ELR (cell line): ENCODE data around the gene SDK2.
A peak's percentile ranks its signal among the peaks of the same experiment; 100 is the strongest.

Experiments used
- DNase-seq: peaks from one replicate; pipeline ENCODE4 v3.0.0-alpha.2; 2015; ENCODE audit warnings: low read depth

The SDK2 gene

GRCh38 chr17:73419051-73419450 is 225.2 kb downstream of the SDK2 start:
- DNase-seq: no peak

- no peak for DNase-seq
Observed at GRCh38 chr17:73415782-73416181, 228.5 kb downstream of the SDK2 start.

DNA sequence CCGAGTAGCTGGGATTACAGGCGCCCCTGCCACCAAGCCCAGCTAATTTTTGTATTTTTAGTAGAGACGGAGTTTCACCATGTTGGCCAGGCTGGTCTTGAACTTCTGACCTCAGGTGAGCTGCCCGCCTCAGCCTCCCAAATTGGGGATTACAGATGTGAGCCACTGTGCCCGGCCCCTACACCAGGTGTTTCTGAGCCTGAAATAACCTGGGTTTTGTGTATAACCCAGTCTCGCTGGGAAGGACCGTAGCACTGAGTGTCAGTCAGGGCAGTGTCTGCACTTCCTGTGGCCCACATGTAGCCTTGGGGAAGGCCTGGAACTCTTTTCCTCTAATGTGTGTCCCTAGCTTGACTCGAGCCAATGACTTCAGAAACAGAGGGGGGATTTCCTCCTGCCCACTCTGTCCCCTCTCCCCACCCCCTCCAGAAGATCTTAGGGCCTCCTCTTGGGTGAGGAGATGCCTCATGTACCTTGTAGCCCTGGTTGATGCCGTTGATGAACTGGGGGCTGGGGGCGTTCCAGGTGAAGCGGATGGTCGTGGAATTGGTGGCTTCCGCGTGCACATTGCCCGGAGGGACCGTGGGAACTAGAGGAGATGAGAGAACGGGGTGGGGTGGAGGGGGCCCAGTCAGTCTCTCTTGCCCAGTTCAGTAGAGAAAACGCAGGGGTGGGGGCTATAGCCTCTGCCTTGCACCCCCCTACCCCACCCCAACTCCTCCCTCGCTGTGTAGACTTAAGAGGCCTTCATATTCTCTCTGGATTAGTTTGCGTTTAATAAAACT is 229.9 kb downstream of the SDK2 start:
- no peak for DNase-seq

- DNase-seq: no peak
Observed at GRCh38 chr17:73412914-73413313, 231.3 kb downstream of the SDK2 start.

GRCh38 chr17:73411313-73411747 is 232.9 kb downstream of the SDK2 start:
- DNase-seq: no peak

- DNase-seq: no peak
Observed at GRCh38 chr17:73410586-73411312, 233.5 kb downstream of the SDK2 start.

DNA sequence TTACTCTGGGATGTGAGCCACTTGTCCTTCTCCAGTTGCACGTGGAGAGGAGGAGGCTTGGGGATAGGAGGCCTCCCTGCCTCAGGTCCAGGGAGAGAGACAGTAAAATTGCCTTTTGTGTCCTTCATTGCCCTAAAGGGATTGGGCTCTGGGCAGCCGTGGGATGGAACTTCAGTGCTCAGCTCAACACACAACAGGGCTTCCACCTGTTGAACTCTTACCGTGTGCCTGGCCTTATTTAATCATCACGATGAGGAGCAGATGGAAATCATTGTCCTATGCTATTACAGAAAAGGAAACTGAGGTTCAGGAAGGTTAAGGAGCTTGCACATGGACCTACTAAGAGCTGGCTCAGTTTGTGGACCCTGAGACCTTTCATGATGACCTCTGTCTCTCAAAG is 240.0 kb downstream of the SDK2 start:
- DNase-seq: no peak

- DNase-seq: no peak
Observed at GRCh38 chr17:73402466-73402865, 241.8 kb downstream of the SDK2 start.

GRCh38 chr17:73401911-73402310 is 242.3 kb downstream of the SDK2 start:
- DNase-seq: peak; percentile 6

GRCh38 chr17:73400915-73401545 is 243.2 kb downstream of the SDK2 start:
- no peak for DNase-seq

GRCh38 chr17:73399056-73399455 is 245.2 kb downstream of the SDK2 start:
- DNase-seq: no peak

GRCh38 chr17:73397856-73398540 is 246.2 kb downstream of the SDK2 start:
- no peak for DNase-seq

- DNase-seq: no peak
Observed at GRCh38 chr17:73397278-73397826, 246.9 kb downstream of the SDK2 start.

DNA sequence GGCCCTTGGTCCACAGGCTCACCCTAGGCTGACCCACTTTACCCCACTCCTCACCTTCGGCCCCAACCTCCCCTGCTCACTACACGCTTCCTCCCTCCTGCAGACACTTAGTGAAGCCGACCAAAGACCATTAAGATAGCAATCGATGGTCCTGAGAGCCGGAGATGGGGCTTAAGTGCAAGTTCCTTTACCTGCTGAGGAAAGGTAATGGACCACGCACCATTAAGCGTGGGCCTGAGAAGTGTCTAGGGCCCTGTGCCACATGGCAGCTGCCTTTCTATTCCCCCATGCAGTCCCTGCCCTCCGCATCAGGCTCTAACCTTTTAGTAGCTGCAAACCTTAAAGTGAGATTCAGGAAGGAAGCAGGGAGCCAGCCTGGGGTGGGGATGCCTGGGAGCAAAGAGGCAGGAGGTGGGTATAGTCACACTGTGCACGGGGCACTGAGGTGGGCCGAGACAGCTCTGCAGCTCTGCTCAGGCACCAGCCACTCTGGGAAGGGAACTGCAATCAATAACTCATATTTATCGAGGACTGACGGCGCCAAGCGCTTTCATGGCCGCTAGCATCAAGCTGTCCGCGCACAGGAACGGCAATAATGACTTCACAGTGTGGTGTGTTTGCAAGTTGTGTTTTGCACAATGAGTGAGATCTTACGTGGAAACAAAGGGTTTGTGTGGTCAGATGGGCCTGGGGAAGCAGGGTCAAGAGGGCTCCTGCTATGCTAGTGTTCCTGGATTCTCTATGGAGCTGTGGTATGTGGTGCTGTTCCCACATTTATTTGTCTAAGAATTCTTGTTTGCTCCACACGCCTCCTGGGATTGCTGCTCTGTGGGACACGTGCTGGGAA is 247.6 kb downstream of the SDK2 start:
- DNase-seq: no peak

DNA sequence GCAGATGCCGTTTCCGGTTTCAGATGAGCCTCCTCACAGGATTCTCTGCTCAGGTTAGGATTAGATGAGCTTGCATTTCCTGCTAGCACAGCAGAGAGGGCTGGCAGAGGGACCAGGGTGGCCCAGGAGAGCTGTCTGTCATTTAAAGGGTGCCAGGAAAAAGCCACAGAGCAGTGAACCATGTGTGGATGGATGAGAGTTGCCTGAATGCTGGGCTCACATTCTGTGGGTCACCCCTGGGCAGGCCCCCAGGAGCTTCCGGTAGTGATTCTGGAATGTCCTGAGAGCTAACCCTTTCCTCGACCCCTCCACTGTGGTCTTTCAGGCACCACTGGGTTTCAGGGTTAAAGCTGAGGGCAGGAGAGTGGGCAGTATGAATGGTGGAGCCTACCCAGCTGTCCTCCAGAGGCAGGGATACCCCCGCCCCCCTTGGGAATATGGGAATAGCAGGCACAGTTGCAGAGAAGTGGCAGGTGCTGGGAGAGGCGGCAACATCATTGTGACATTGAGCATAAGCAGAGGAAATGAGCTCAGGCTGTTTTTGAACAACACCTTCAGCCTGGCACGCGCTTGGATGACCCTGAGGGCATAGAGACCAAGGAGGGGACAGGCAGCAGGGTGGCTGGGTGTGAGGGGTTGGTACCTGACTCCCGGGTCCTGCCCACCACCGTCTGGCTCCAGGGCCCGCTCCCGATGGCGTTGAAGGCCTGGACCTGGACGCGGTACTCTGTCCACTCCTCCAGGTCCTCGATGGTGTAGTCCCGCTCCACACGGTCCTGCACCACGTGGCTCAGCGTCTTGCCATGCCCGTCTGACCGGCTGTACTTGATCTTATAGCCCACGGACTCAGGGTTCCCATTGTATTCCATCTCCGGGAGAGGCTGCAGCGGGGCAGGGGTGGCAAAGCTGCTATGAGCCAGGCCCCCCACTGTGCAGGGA is 249.5 kb downstream of the SDK2 start:
- DNase-seq: no peak

DNA sequence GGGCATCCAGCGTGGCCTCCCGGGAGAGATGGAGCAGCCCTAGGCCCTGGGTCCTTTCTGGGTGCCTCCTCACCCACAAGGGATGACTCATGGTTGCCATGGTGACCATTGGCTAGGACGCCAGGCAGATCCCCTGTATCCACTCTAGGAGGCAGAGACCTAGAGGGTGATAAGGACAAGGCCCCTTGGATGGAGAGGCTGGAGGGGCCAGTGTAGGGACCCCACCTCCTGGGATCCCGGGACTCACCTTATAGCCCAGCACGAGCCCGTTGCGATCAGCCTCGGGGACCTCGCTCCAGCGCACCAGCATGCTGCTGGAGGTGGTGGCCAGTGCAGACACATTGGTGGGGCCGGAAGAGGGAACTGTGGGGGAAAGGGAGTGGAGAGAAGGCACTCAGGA is 250.3 kb downstream of the SDK2 start:
- DNase-seq: peak; percentile 68

GRCh38 chr17:73393381-73393780 is 250.9 kb downstream of the SDK2 start:
- DNase-seq: no peak

- no peak for DNase-seq
Observed at GRCh38 chr17:73391331-73392265, 252.6 kb downstream of the SDK2 start.

- no peak for DNase-seq
Observed at GRCh38 chr17:73390851-73391250, 253.4 kb downstream of the SDK2 start.
